IPS-15b (cell line): ENCODE results near the gene PLEKHA6.
"Not testable (repeated sequence)": the region's sequence is repeated elsewhere in the genome, so short reads cannot be mapped to it uniquely, and the experiment has no call there.

Experiments used
- H3K27me3 ChIP-seq: one replicate; pipeline ENCODE4 v1.6.1; 2013; ENCODE audit warnings: low read length; ENCODE audit not compliant: control insufficient read depth, insufficient read depth
- H3K36me3 ChIP-seq: one replicate; pipeline ENCODE4 v1.6.1; 2013; ENCODE audit warnings: low read length; ENCODE audit not compliant: control insufficient read depth, insufficient read depth
- H3K4me1 ChIP-seq: one replicate; pipeline ENCODE4 v1.6.1; 2013; ENCODE audit warnings: mild to moderate bottlenecking, low read length; ENCODE audit not compliant: control insufficient read depth, insufficient read depth
- H3K4me3 ChIP-seq: one replicate; pipeline ENCODE4 v1.5.1; 2013; ENCODE audit warnings: low read depth, low read length
- H3K9ac ChIP-seq: one replicate; pipeline ENCODE4 v1.6.1; 2013; ENCODE audit warnings: low read depth, mild to moderate bottlenecking, low read length
- H3K9me3 ChIP-seq: one replicate; pipeline ENCODE4 v1.6.1; 2013; ENCODE audit warnings: mild to moderate bottlenecking, low read length; ENCODE audit not compliant: control insufficient read depth, insufficient read depth

Gene PLEKHA6

GRCh38 chr1:204251926-204252689, 107.6 kb downstream of the PLEKHA6 start:
- Histone ChIP-seq H3K9me3 (no peaks in the 10 kb centered on the region), H3K27me3 (no peaks in the 10 kb centered on the region), H3K4me3 (no peak overlapping the region), H3K4me1 (peaks cover 33% of the 10 kb centered on the region), H3K9ac (no peak overlapping the region), H3K36me3 (no peaks in the 10 kb centered on the region)

- Histone ChIP-seq H3K4me1 (peaks cover 31% of the 10 kb centered on the region), H3K4me3 (no peak overlapping the region), H3K27me3 (no peaks in the 10 kb centered on the region), H3K9ac (no peak overlapping the region), H3K9me3 (no peaks in the 10 kb centered on the region), H3K36me3 (no peaks in the 10 kb centered on the region)
Measured at GRCh38 chr1:204251286-204251685, 108.4 kb downstream of the PLEKHA6 start.

- no peaks in the 10 kb centered on the region for H3K27me3 ChIP-seq
- H3K9ac ChIP-seq = no peak overlapping the region
- no peak overlapping the region for H3K4me3 ChIP-seq
- H3K4me1 ChIP-seq = peaks cover 24% of the 10 kb centered on the region
- H3K9me3 ChIP-seq = no peaks in the 10 kb centered on the region
- no peaks in the 10 kb centered on the region for H3K36me3 ChIP-seq
Measured at GRCh38 chr1:204250428-204251030, 109.2 kb downstream of the PLEKHA6 start.

- Histone ChIP-seq H3K27me3 (no peaks in the 10 kb centered on the region), H3K36me3 (no peaks in the 10 kb centered on the region), H3K4me3 (no peak overlapping the region), H3K9ac (no peak overlapping the region), H3K9me3 (no peaks in the 10 kb centered on the region), H3K4me1 (peaks cover 17% of the 10 kb centered on the region)
Measured at GRCh38 chr1:204249736-204250427, 109.8 kb downstream of the PLEKHA6 start.

GRCh38 chr1:204248954-204249353, 110.8 kb downstream of the PLEKHA6 start:
- Histone ChIP-seq H3K4me3 (no peak overlapping the region), H3K27me3 (no peaks in the 10 kb centered on the region), H3K4me1 (peaks cover 8% of the 10 kb centered on the region), H3K9me3 (no peaks in the 10 kb centered on the region), H3K9ac (no peak overlapping the region), H3K36me3 (no peaks in the 10 kb centered on the region)

GRCh38 chr1:204246876-204247275, 112.9 kb downstream of the PLEKHA6 start:
- H3K4me1 ChIP-seq = peaks cover 3% of the 10 kb centered on the region
- no peak overlapping the region for H3K9ac ChIP-seq
- no peaks in the 10 kb centered on the region for H3K27me3 ChIP-seq
- no peak overlapping the region for H3K4me3 ChIP-seq
- no peaks in the 10 kb centered on the region for H3K36me3 ChIP-seq
- H3K9me3 ChIP-seq = no peaks in the 10 kb centered on the region

GRCh38 chr1:204242920-204243319, 116.8 kb downstream of the PLEKHA6 start:
- no peak overlapping the region for H3K4me3 ChIP-seq
- no peaks in the 10 kb centered on the region for H3K9me3 ChIP-seq
- no peak overlapping the region for H3K9ac ChIP-seq
- no peaks in the 10 kb centered on the region for H3K4me1 ChIP-seq
- no peaks in the 10 kb centered on the region for H3K36me3 ChIP-seq
- H3K27me3 ChIP-seq = no peaks in the 10 kb centered on the region

GRCh38 chr1:204241914-204242313, 117.8 kb downstream of the PLEKHA6 start:
- Histone ChIP-seq H3K36me3 (no peaks in the 10 kb centered on the region), H3K27me3 (no peaks in the 10 kb centered on the region), H3K4me3 (no peak overlapping the region), H3K9ac (no peak overlapping the region), H3K9me3 (no peaks in the 10 kb centered on the region), H3K4me1 (no peaks in the 10 kb centered on the region)

- Histone ChIP-seq H3K27me3 (no peaks in the 10 kb centered on the region), H3K36me3 (no peaks in the 10 kb centered on the region), H3K4me3 (no peak overlapping the region), H3K4me1 (no peaks in the 10 kb centered on the region), H3K9ac (no peak overlapping the region), H3K9me3 (no peaks in the 10 kb centered on the region)
Measured at GRCh38 chr1:204241050-204241449, 118.7 kb downstream of the PLEKHA6 start.

- no peaks in the 10 kb centered on the region for H3K36me3 ChIP-seq
- no peak overlapping the region for H3K4me3 ChIP-seq
- no peak overlapping the region for H3K9ac ChIP-seq
Measured at GRCh38 chr1:204240233-204240632, 119.5 kb downstream of the PLEKHA6 start.

GRCh38 chr1:204239401-204239800, 120.3 kb downstream of the PLEKHA6 start:
- H3K9me3 ChIP-seq, H3K36me3 ChIP-seq, H3K9ac ChIP-seq, H3K4me1 ChIP-seq, H3K4me3 ChIP-seq, H3K27me3 ChIP-seq: not testable (repeated sequence)

More at GRCh38 chr1:204240233-204240632, 119.5 kb downstream of the PLEKHA6 start:
- Histone ChIP-seq H3K27me3 (no peaks in the 10 kb centered on the region), H3K4me1 (no peaks in the 10 kb centered on the region), H3K9me3 (no peaks in the 10 kb centered on the region)

GRCh38 chr1:204238520-204238919, 121.2 kb downstream of the PLEKHA6 start:
- not testable (repeated sequence) for H3K4me1 ChIP-seq, H3K4me3 ChIP-seq, H3K27me3 ChIP-seq, H3K9me3 ChIP-seq, H3K9ac ChIP-seq, H3K36me3 ChIP-seq
